PC-3 (cell line): ENCODE measurements around the gene GPR137B. TPM values are rescaled to one million over a fixed set of nuclear protein-coding genes. Genes with fewer than 3 reads are reported as not detected.

Source experiments
- ATAC-seq: fragments of 200-7000 bp; cut with Tn5 transposase; 2 replicates; pipeline ENCODE4 v1.9.1; 2020; ENCODE audit warnings: mild to moderate bottlenecking, moderate library complexity
- BruUV-seq: library from RNA; stranded (reverse); fragments of 400-500 nt; replicated peaks from 2 replicates; lab custom pipeline; 2021; lab: Mats Ljungman, UMichigan
- CTCF ChIA-PET: fragments of 300-600 bp; sonication (Branson Sonifier 250); formaldehyde crosslinking; loops from one replicate; lab custom pipeline; 2022; ENCODE audit warnings: antibody characterized with exemption; lab: Charles Lee
- POLR2A ChIA-PET: fragments of 300-600 bp; sonication (Branson Sonifier 250); formaldehyde crosslinking; loops from one replicate; lab custom pipeline; 2022; ENCODE audit warnings: antibody characterized with exemption; ENCODE audit not compliant: unreplicated experiment; lab: Charles Lee
- DNase-seq: peaks from one replicate; pipeline ENCODE4 v3.0.0-alpha.2; 2015
- H2AFZ ChIP-seq: fragments of 300-600 bp; sonication (generic); 2 replicates; pipeline ENCODE4 v1.6.0; 2016; ENCODE audit warnings: antibody characterized with exemption, low read length
- H3F3A ChIP-seq: fragments of 300-600 bp; sonication (generic); one replicate; pipeline ENCODE4 v1.6.0; 2017; ENCODE audit warnings: antibody characterized with exemption, low read length, control low read depth, mild to moderate bottlenecking; ENCODE audit not compliant: unreplicated experiment
- H3K27ac ChIP-seq: fragments of 300-600 bp; sonication (generic); 2 replicates; pipeline ENCODE4 v1.5.1; 2016; ENCODE audit warnings: mild to moderate bottlenecking, low read length
- H3K27me3 ChIP-seq: fragments of 300-600 bp; sonication (generic); 2 replicates; pipeline ENCODE4 v1.6.1; 2016; ENCODE audit warnings: low read length, mixed read lengths
- H3K36me3 ChIP-seq: fragments of 300-600 bp; sonication (generic); 2 replicates; pipeline ENCODE4 v1.6.1; 2016; ENCODE audit warnings: low read depth, mixed run types, low read length, mixed read lengths
- H3K4me1 ChIP-seq: fragments of 300-600 bp; sonication (generic); 2 replicates; pipeline ENCODE4 v1.5.1; 2016; ENCODE audit warnings: low read length; ENCODE audit not compliant: insufficient read depth
- H3K4me2 ChIP-seq: fragments of 300-600 bp; sonication (generic); 2 replicates; pipeline ENCODE4 v1.6.0; 2016; ENCODE audit warnings: low read length
- H3K4me3 ChIP-seq: fragments of 300-600 bp; sonication (generic); 2 replicates; pipeline ENCODE4 v1.5.1; 2016; ENCODE audit warnings: mild to moderate bottlenecking, low read length, mixed read lengths
- H3K79me2 ChIP-seq: fragments of 300-600 bp; sonication (generic); 2 replicates; pipeline ENCODE4 v1.6.1; 2017; ENCODE audit warnings: low read length, mixed read lengths
- H3K9ac ChIP-seq: fragments of 300-600 bp; sonication (generic); 2 replicates; pipeline ENCODE4 v1.6.0; 2016; ENCODE audit warnings: mild to moderate bottlenecking, low read length
- H3K9me2 ChIP-seq: fragments of 300-600 bp; sonication (generic); replicated peaks from 2 replicates; pipeline ENCODE4 v1.6.1; 2016; ENCODE audit warnings: mixed run types, low read length, mixed read lengths
- H3K9me3 ChIP-seq: fragments of 300-600 bp; sonication (generic); 2 replicates; pipeline ENCODE4 v1.6.1; 2016; ENCODE audit warnings: low read length, mixed read lengths
- H4K20me1 ChIP-seq: fragments of 300-600 bp; sonication (generic); 2 replicates; pipeline ENCODE4 v1.6.1; 2016; ENCODE audit warnings: low read length, mixed read lengths
- CTCF ChIP-seq: fragments of 300-600 bp; sonication (generic); conservative IDR thresholded peaks from 2 replicates; pipeline ENCODE4 v1.5.1; 2017; ENCODE audit warnings: antibody characterized with exemption, low read depth, mild to moderate bottlenecking, low read length
- EZH2 ChIP-seq: fragments of 300-600 bp; sonication (generic); IDR thresholded peaks from one replicate; pipeline ENCODE4 v1.6.1; 2017; ENCODE audit warnings: antibody characterized with exemption, mild to moderate bottlenecking, low read length; ENCODE audit not compliant: unreplicated experiment
- EZH2phosphoT487 ChIP-seq: fragments of 300-600 bp; sonication (generic); IDR thresholded peaks from 2 replicates; pipeline ENCODE4 v1.6.1; 2018; ENCODE audit warnings: mild to moderate bottlenecking, antibody characterized with exemption, low read length, borderline replicate concordance
- intact Hi-C: fragments of 100-400 bp; cut with micrococcal nuclease; formaldehyde crosslinking; loops from 2 replicates; pipeline ENCODE4 v1.9.0; 2023
- total RNA-seq: library from RNA; depleted of rRNA; stranded (reverse); fragments of >200 nt; gene quantifications from 2 replicates; pipeline ENCODE4 v1.2.3, GENCODE V29; 2014

The GPR137B gene
- total RNA-seq, 1 experiment from 2014 or later: 2.3 TPM

- intact Hi-C loops: no loop called here
- no peak overlapping the region for H3K4me2 ChIP-seq
- DNase-seq (no peak), ATAC-seq (no peak)
- no peaks in the 10 kb centered on the region for H3K36me3 ChIP-seq
- H3K27me3 ChIP-seq: no peaks in the 10 kb centered on the region
- TF ChIP-seq EZH2phosphoT487: no peak
- TF ChIP-seq CTCF: no peak
- TF ChIP-seq EZH2: no peak
- CTCF ChIA-PET: no interaction called here
- H3K27ac ChIP-seq: no peak overlapping the region
- no peak overlapping the region for H3K4me3 ChIP-seq
- H3K9me2 ChIP-seq: no peaks in the 10 kb centered on the region
- no peaks in the 10 kb centered on the region for H4K20me1 ChIP-seq
- POLR2A ChIA-PET: no interaction called here
- H3F3A ChIP-seq: no peaks in the 10 kb centered on the region
- H3K9me3 ChIP-seq: no peaks in the 10 kb centered on the region
- no peak overlapping the region for H3K9ac ChIP-seq
- H3K79me2 ChIP-seq: no peaks in the 10 kb centered on the region
- BruUV-seq: no TSS peak
- peaks cover 8% of the 10 kb centered on the region; the same call in 1 of the 2 replicates for H3K4me1 ChIP-seq
- H2AFZ ChIP-seq: no peak overlapping the region
Measured at GRCh38 chr1:236147068-236147467, 4.7 kb downstream of the GPR137B start.

GRCh38 chr1:236147521-236148469 lies 5.5 kb downstream of the GPR137B start:
- H3F3A ChIP-seq: no peaks in the 10 kb centered on the region
- intact Hi-C loops: no loop called here
- H3K9ac ChIP-seq: no peak overlapping the region
- H2AFZ ChIP-seq: no peak overlapping the region
- H3K4me3 ChIP-seq: no peak overlapping the region
- CTCF ChIA-PET: no interaction called here
- no TSS peak for BruUV-seq
- no peak for DNase-seq
- POLR2A ChIA-PET: no interaction called here
- H4K20me1 ChIP-seq: no peaks in the 10 kb centered on the region
- no peak for TF ChIP-seq EZH2
- TF ChIP-seq EZH2phosphoT487: no peak
- TF ChIP-seq CTCF: no peak
- no peaks in the 10 kb centered on the region for H3K9me2 ChIP-seq
- no peak overlapping the region for H3K4me2 ChIP-seq
- H3K79me2 ChIP-seq: no peaks in the 10 kb centered on the region
- no peaks in the 10 kb centered on the region for H3K9me3 ChIP-seq
- H3K27ac ChIP-seq: no peak overlapping the region
- no peaks in the 10 kb centered on the region for H3K36me3 ChIP-seq
- no peaks in the 10 kb centered on the region for H3K27me3 ChIP-seq
- ATAC-seq: no peak
- peaks cover 8% of the 10 kb centered on the region; the same call in 1 of the 2 replicates for H3K4me1 ChIP-seq

DNA sequence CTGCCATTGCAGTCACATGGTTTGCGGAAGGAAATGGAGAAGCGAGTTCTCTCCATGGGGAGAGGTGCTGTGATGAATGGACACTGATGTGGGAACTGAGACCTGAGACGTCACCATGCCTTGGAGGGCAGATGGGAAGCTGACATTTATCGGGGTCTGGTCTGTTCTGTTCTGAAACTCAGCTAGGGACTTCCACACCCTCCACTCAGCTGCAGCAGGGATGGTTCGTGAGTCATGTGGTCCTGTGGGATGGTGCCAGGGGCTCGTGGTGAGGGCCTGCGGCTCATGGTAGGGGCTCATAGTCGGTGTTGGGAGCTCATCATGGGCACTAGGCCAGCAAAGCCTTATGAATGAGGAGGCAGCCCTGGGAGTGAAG lies 6.1 kb downstream of the GPR137B start:
- CTCF ChIA-PET: no interaction called here

More for the DNA sequence above, 6.1 kb downstream of the GPR137B start:
- Histone ChIP-seq H3K9me3 (no peaks in the 10 kb centered on the region), H3K79me2 (no peaks in the 10 kb centered on the region), H3K4me3 (no peak overlapping the region), H3K9me2 (no peaks in the 10 kb centered on the region), H2AFZ (no peak overlapping the region), H3K27ac (no peak overlapping the region), H3K27me3 (no peaks in the 10 kb centered on the region), H3F3A (no peaks in the 10 kb centered on the region), H3K36me3 (no peaks in the 10 kb centered on the region), H4K20me1 (no peaks in the 10 kb centered on the region), H3K4me1 (peaks cover 2% of the 10 kb centered on the region; the same call in 1 of the 2 replicates), H3K4me2 (no peak overlapping the region), H3K9ac (no peak overlapping the region)
- POLR2A ChIA-PET: no interaction called here
- ATAC-seq: no peak
- no TSS peak for BruUV-seq
- TF ChIP-seq EZH2: no peak
- no peak for TF ChIP-seq CTCF
- no peak for TF ChIP-seq EZH2phosphoT487
- DNase-seq: no peak
- intact Hi-C loops: no loop called here
